NB4 (cell line): Measurements from ENCODE around the gene XKR7.

ENCODE experiments used
- DNase-seq: peaks from one replicate; pipeline ENCODE4 v3.0.0; 2010; ENCODE audit warnings: low read depth
- H3K4me3 ChIP-seq: one replicate; pipeline ENCODE4 v1.5.1; 2011; ENCODE audit warnings: mild to moderate bottlenecking, low read depth, low read length, moderate library complexity
- CTCF ChIP-seq: IDR thresholded peaks from one replicate; pipeline ENCODE4 v1.5.1; 2012; ENCODE audit warnings: low read depth, low read length
- MAX ChIP-seq: IDR thresholded peaks from 2 replicates; pipeline ENCODE4 v1.6.1; 2011; ENCODE audit warnings: low read depth, low read length
- MYC ChIP-seq: IDR thresholded peaks from 2 replicates; pipeline ENCODE4 v1.6.1; 2011; ENCODE audit warnings: low read depth, low read length
- POLR2A ChIP-seq: IDR thresholded peaks from 2 replicates; pipeline ENCODE4 v1.6.1; 2011; ENCODE audit warnings: mild to moderate bottlenecking; ENCODE audit not compliant: insufficient read length; ENCODE audit errors: extremely low read depth

The XKR7 gene

GRCh38 chr20:31956556-31957526, 11.1 kb upstream of the XKR7 start:
- TF ChIP-seq POLR2A = no peak
- TF ChIP-seq CTCF = no peak
- no peak for TF ChIP-seq MAX
- TF ChIP-seq MYC = no peak
- H3K4me3 ChIP-seq = no peak overlapping the region
- DNase-seq = no peak

- TF ChIP-seq CTCF (no peak), POLR2A (no peak), MAX (no peak), MYC (no peak)
- H3K4me3 ChIP-seq = no peak overlapping the region
- DNase-seq = no peak
Observed at GRCh38 chr20:31962761-31963160, 5.2 kb upstream of the XKR7 start.

GRCh38 chr20:31963889-31964288, 4.1 kb upstream of the XKR7 start:
- TF ChIP-seq POLR2A (no peak), CTCF (no peak), MAX (no peak), MYC (no peak)
- H3K4me3 ChIP-seq = no peak overlapping the region
- DNase-seq = no peak

GRCh38 chr20:31966991-31967655, 828 bp upstream of the XKR7 start:
- H3K4me3 ChIP-seq = no peak overlapping the region
- TF ChIP-seq MYC = no peak
- TF ChIP-seq POLR2A = no peak
- no peak for TF ChIP-seq CTCF
- TF ChIP-seq MAX = no peak
- DNase-seq = no peak

- DNase-seq = peak; percentile 87
- peak; percentile 63 for TF ChIP-seq MAX
- TF ChIP-seq MYC = no peak
- H3K4me3 ChIP-seq = no peak overlapping the region
Observed at GRCh38 chr20:31968291-31969126, 558 bp downstream of the XKR7 start.
